Stimulated activated memory B cell treated with anti-CD40 and anti-IgM and Interleukin-4, amounts not matched to agents 10 μg/mL and 1 μg/mL and 100 μg/mL, for 72 hours (primary cell): Measurements from ENCODE around the gene HSD17B14.

Experiments
- ATAC-seq: fragments of 150-1000 bp; cut with Tn5 transposase; 2 replicates; pipeline ENCODE4 v1.10.0; 2021
- H3K27ac Mint-ChIP-seq: one replicate; pipeline ENCODE4 v1.8.0; 2022; ENCODE audit warnings: mild to moderate bottlenecking, mixed read lengths
- H3K27me3 Mint-ChIP-seq: one replicate; pipeline ENCODE4 v1.8.0; 2022; ENCODE audit warnings: mixed read lengths
- H3K36me3 Mint-ChIP-seq: one replicate; pipeline ENCODE4 v1.8.0; 2022; ENCODE audit warnings: mixed read lengths
- H3K4me1 Mint-ChIP-seq: one replicate; pipeline ENCODE4 v1.8.0; 2022; ENCODE audit warnings: mixed read lengths
- H3K4me3 Mint-ChIP-seq: one replicate; pipeline ENCODE4 v1.8.0; 2022; ENCODE audit warnings: mild to moderate bottlenecking, moderate library complexity, mixed read lengths
- H3K9me3 Mint-ChIP-seq: one replicate; pipeline ENCODE4 v1.8.0; 2022; ENCODE audit warnings: mixed read lengths

The HSD17B14 gene

GRCh38 chr19:48819366-48819816 is 16.9 kb downstream of the HSD17B14 start:
- Mint-ChIP-seq H3K4me1 (peaks cover 17% of the 10 kb centered on the region), H3K36me3 (no peaks in the 10 kb centered on the region), H3K9me3 (no peaks in the 10 kb centered on the region), H3K27ac (no peak overlapping the region), H3K4me3 (no peak overlapping the region), H3K27me3 (no peaks in the 10 kb centered on the region)
- no peak for ATAC-seq

- H3K27ac Mint-ChIP-seq = no peak overlapping the region
- peaks cover 24% of the 10 kb centered on the region for H3K4me1 Mint-ChIP-seq
- no peak overlapping the region for H3K4me3 Mint-ChIP-seq
- H3K9me3 Mint-ChIP-seq = no peaks in the 10 kb centered on the region
- no peak for ATAC-seq
- no peaks in the 10 kb centered on the region for H3K27me3 Mint-ChIP-seq
- H3K36me3 Mint-ChIP-seq = no peaks in the 10 kb centered on the region
These were observed 18.0 kb downstream of the HSD17B14 start for GRCh38 chr19:48818234-48818820.

DNA sequence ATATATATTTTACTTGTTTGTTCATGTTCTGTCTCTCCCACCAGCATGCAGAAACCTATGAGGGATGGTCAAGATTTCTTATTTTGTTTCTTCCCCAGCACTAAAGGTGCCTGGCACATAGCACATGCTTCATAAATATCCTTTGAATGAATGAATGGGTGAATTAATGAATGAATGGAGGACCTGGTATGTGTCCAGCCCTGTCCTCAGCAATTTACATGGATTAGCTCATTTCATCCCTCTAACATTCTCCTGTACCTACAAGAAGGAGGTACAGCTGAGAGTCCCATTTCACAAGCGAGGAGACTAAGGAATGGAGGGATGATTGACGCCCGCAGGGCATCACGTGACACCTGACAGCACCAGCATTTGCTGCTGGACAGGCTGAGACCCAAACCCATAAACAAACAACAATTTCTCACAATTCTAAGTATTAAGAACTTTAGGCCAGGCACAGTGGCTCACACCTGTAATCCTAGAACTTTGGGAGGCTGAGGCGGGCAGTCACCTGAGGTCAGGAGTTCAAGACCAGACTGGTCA is 18.6 kb downstream of the HSD17B14 start:
- no peaks in the 10 kb centered on the region for H3K36me3 Mint-ChIP-seq
- H3K4me3 Mint-ChIP-seq = no peak overlapping the region
- no peak for ATAC-seq
- no peaks in the 10 kb centered on the region for H3K9me3 Mint-ChIP-seq
- H3K27me3 Mint-ChIP-seq = no peaks in the 10 kb centered on the region
- H3K4me1 Mint-ChIP-seq = peaks cover 29% of the 10 kb centered on the region
- no peak overlapping the region for H3K27ac Mint-ChIP-seq

GRCh38 chr19:48815870-48816501 is 20.3 kb downstream of the HSD17B14 start:
- Mint-ChIP-seq H3K27me3 (no peaks in the 10 kb centered on the region), H3K27ac (peak overlapping the region; percentile 60), H3K36me3 (no peaks in the 10 kb centered on the region), H3K9me3 (no peaks in the 10 kb centered on the region), H3K4me3 (no peak overlapping the region), H3K4me1 (peaks cover 37% of the 10 kb centered on the region)
- ATAC-seq = no peak

DNA sequence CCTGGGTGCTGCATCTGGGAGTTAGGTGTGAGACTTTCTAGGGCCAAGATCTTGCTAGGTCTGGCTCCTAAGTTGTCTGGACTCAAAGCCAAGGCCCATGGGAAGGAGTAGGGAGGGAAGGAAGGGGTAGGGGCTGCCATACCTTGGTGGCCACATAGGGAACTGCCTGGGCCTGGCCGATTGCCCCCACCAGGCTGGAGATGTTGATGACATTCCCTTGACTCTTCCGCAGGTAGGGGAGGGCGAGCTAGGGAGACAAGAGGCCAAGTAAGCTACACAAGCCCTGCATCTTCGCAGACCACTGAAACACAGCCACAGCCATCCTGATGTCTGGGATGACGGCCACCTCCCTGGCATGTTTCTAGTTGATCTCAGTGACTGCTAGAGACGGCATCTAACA is 21.4 kb downstream of the HSD17B14 start:
- no peak overlapping the region for H3K4me3 Mint-ChIP-seq
- H3K27ac Mint-ChIP-seq = no peak overlapping the region
- H3K27me3 Mint-ChIP-seq = no peaks in the 10 kb centered on the region
- H3K9me3 Mint-ChIP-seq = no peaks in the 10 kb centered on the region
- no peak for ATAC-seq
- no peaks in the 10 kb centered on the region for H3K36me3 Mint-ChIP-seq
- H3K4me1 Mint-ChIP-seq = peaks cover 48% of the 10 kb centered on the region

- Mint-ChIP-seq H3K9me3 (no peaks in the 10 kb centered on the region), H3K27me3 (no peaks in the 10 kb centered on the region), H3K4me1 (peaks cover 58% of the 10 kb centered on the region), H3K36me3 (peaks cover under 1% of the 10 kb centered on the region), H3K27ac (peak overlapping the region; percentile 95), H3K4me3 (no peak overlapping the region)
- ATAC-seq = no peak
These were observed 23.0 kb downstream of the HSD17B14 start for GRCh38 chr19:48813123-48813913.

DNA sequence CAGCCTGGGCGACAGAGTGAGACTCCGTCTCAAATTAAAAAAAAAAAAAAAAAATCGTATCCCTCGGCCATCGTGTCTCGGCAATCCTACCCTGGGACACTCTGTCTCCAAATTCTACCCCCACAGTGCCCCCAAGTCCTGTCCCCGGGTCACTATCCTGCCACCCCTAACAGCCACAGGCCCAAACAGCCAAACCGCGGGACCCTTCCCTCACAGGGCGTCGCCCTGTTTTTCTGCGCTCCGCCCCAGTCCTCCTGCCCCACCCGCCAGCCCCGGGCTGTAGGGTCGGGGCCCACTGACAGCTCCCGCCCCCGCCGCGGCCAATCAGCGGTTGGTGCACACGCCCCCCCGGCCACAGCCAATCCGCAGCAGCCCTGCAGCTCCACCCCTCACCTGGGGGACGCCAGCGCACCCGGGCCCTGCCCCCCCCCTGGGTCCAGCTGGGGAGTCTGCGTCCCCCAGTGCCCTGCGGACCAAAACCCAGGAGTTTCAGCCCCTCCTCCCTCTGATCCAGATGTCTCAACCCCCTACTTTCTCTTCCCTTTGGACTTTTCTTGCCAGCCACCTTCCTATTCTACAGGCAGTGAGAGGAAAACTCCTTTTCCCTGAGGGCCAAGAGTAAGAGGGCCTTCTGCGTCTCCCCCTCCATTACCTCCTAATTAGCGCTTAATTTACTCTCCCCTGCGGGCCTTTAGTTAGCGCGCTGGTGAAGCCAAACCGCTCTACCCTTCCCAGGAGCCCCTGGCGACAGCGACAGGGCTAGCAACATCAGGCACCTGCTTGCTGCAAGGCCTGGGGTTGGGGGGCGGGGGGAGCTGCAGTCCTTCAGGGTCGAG is 24.0 kb downstream of the HSD17B14 start:
- Mint-ChIP-seq H3K4me3 (peak overlapping the region; percentile 86), H3K9me3 (no peaks in the 10 kb centered on the region), H3K27me3 (no peaks in the 10 kb centered on the region), H3K36me3 (peaks cover 10% of the 10 kb centered on the region), H3K27ac (peak overlapping the region; percentile 95), H3K4me1 (peaks cover 65% of the 10 kb centered on the region)
- ATAC-seq = peak; percentile 86

DNA sequence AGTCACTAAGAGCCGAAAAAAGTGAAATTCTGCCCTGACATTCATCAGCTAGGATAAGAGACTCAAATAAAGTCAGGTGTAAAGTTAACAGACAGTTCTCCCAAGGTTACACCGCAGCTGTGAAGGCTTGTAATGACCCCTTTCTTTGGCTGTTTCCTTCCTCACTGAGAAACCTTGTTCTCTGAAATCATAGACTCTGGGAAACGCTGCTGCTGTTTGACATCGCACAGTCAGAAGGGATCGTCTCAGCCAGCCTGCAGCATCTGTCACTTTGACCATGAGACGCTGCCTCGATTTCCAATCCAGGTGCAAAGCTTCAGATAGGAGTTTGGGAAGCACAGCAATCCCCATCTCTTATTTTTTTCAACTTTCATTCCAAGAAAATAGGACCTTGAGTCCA is 26.1 kb downstream of the HSD17B14 start:
- Mint-ChIP-seq H3K4me3 (peak overlapping the region; percentile 96), H3K36me3 (peaks cover 17% of the 10 kb centered on the region), H3K4me1 (peaks cover 51% of the 10 kb centered on the region), H3K27me3 (no peaks in the 10 kb centered on the region), H3K27ac (peak overlapping the region; percentile 95), H3K9me3 (no peaks in the 10 kb centered on the region)
- ATAC-seq = no peak

DNA sequence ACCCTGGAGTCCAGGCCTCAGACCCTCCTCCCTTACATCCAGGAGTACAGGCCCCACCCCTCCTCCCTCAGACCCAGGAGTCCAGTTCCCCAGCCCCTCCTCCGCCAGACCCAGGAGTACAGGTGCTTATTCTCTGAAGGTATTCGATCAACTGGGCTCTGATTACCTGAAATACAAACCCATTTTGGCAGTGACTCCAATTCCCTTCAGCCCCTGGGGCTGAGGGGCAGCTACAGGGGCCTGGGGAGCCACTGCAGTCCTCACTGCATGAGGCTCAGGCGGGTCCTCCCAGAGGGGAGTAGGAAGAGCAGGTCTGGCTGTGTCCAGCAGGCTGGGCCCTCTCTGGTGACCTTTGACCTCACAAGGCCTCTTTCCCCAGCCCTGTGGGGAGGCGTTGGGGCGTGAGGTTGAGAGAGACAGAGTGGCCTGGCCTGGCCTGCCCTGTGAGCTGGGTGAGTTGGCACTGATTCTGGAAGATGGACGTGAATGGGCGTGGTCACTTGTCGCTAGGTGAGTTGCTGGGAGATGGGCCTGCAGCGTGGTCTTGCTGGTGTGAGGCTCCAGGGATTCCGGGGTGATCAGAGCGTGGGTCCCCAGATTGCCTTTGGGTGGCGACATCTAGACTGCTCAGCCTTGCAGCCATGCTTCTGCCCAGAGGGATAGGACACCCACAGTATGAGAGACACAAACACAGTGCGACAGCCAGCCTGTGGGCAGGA is 28.5 kb downstream of the HSD17B14 start:
- no peaks in the 10 kb centered on the region for H3K9me3 Mint-ChIP-seq
- H3K4me3 Mint-ChIP-seq = no peak overlapping the region
- ATAC-seq = no peak

DNA sequence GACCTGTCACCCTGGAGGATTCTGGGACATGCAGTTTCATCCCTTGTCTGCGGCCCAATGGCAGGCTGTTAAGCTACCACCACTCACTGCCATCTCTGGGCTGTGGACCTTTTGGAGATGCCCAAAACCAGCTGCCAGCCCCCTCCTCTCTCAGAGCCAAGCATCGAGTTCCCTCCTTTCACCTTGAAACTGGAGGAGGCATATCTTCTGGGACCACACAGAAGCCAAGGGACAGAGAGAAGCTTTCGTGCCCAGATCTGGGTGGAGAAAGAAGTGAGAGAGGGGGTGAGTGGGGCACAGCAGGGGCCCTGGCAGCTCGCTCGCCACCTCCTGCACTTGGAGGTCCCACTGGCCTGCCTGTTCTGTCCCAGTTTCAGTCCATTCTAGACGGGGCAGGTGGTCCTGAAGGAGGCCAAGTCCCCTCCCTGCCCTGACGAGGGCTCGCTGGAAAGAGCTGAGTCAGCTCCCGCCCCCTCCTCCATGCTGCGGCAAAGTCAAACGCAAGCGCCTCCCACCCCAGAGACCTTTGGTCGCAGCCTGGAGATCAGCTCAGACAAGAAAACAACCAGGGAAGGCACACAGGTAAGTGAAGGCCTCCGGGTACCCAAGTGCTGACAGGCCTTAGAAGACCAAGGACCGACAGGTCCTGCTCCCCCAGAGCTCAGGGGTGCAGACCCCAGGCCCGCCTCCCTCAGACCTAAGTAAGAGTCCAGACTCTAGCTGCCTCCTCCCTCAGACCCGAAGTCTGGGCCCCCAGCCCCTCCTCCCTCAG is 29.3 kb downstream of the HSD17B14 start:
- Mint-ChIP-seq H3K9me3 (no peaks in the 10 kb centered on the region), H3K4me1 (peaks cover 29% of the 10 kb centered on the region), H3K4me3 (no peak overlapping the region), H3K36me3 (peaks cover 17% of the 10 kb centered on the region), H3K27ac (no peak overlapping the region), H3K27me3 (no peaks in the 10 kb centered on the region)
- peak; percentile 48 for ATAC-seq

More for the DNA sequence above, 28.5 kb downstream of the HSD17B14 start:
- Mint-ChIP-seq H3K36me3 (peaks cover 17% of the 10 kb centered on the region), H3K27ac (no peak overlapping the region), H3K27me3 (no peaks in the 10 kb centered on the region), H3K4me1 (peaks cover 37% of the 10 kb centered on the region)

DNA sequence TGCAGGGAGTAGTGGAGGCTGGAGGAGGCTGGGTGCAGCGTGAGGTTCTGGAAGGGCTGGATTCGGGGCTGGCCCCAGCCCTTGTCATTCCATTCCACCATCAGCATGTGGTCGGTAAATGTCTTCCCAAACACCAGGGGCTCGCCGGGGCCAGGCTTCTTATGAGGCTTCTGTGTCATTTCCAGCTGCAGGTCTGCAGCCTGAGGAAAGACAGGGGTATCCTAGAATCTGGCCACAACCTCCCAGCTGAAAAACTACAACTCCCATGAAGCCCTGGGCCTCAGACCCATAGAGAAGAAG is 29.8 kb downstream of the HSD17B14 start:
- H3K9me3 Mint-ChIP-seq = no peaks in the 10 kb centered on the region
- no peak overlapping the region for H3K4me3 Mint-ChIP-seq
- H3K4me1 Mint-ChIP-seq = peaks cover 29% of the 10 kb centered on the region
- H3K36me3 Mint-ChIP-seq = peaks cover 17% of the 10 kb centered on the region
- no peak for ATAC-seq
- no peak overlapping the region for H3K27ac Mint-ChIP-seq
- no peaks in the 10 kb centered on the region for H3K27me3 Mint-ChIP-seq

DNA sequence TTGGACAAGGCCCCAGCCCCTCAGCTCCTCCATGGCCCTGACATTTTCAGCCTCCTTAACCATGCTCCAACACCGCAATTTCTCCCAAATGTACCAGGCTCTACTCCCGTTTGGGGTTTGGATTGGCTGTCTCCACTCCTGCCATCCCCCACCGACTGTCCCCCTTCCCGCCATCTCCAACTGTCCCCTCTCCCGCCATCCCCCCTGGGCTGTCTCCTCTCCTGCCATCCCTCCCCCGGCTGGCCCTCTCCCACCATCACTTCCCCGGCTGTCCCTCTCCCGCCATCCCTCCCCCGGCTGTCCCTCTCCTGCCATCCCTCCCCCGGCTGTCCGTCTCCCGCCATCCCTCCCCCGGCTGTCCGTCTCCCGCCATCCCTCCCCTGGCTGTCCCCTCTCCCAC is 30.8 kb downstream of the HSD17B14 start:
- H3K36me3 Mint-ChIP-seq = peaks cover 17% of the 10 kb centered on the region
- H3K27me3 Mint-ChIP-seq = no peaks in the 10 kb centered on the region
- H3K27ac Mint-ChIP-seq = no peak overlapping the region
- ATAC-seq = no peak
- no peak overlapping the region for H3K4me3 Mint-ChIP-seq
- H3K9me3 Mint-ChIP-seq = no peaks in the 10 kb centered on the region
- H3K4me1 Mint-ChIP-seq = peaks cover 22% of the 10 kb centered on the region

GRCh38 chr19:48804496-48804895 is 31.8 kb downstream of the HSD17B14 start:
- Mint-ChIP-seq H3K27ac (no peak overlapping the region), H3K27me3 (no peaks in the 10 kb centered on the region), H3K9me3 (no peaks in the 10 kb centered on the region), H3K4me3 (no peak overlapping the region), H3K4me1 (peaks cover 12% of the 10 kb centered on the region), H3K36me3 (peaks cover 17% of the 10 kb centered on the region)
- no peak for ATAC-seq

DNA sequence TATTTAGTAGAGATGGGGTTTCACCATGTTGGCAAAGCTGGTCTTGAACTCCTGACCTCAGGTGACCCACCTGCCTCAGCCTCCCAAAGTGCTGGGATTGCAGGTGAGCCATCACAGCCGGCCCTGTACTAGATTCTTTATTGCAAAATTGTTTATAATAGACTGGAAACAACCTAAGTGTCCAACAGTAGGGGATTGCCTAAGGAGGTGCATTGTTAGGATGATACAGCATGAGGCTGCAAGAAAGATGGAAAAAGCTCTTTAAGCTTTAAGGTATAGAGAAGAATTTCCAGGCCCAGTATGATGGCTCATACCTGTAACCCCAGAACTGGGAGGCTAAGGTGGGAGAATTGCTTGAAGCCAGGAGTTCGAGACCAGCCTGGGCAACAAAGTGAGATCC is 33.7 kb downstream of the HSD17B14 start:
- Mint-ChIP-seq H3K27ac (no peak overlapping the region), H3K4me1 (peaks cover 2% of the 10 kb centered on the region), H3K4me3 (no peak overlapping the region), H3K9me3 (no peaks in the 10 kb centered on the region), H3K27me3 (no peaks in the 10 kb centered on the region), H3K36me3 (peaks cover 10% of the 10 kb centered on the region)
- no peak for ATAC-seq
